Fibroblast of pulmonary artery (primary cell): Measurements from ENCODE around the gene HSPA12A.

Source experiments
- DNase-seq: peaks from one replicate; pipeline ENCODE4 v3.0.0-alpha.2; 2010; ENCODE audit warnings: low read depth
- H3K4me3 ChIP-seq: replicated peaks from 2 replicates; pipeline ENCODE4 v1.5.1; 2011; ENCODE audit warnings: low read depth, mild to moderate bottlenecking, control low read depth, low read length, moderate library complexity
- TF ChIP-seq, protein P1 (sequence below): IDR thresholded peaks from 2 replicates; pipeline ENCODE4 v1.5.1; 2011; ENCODE audit warnings: mild to moderate bottlenecking, control low read depth, low read length, inconsistent platforms; ENCODE audit errors: missing control alignments

HSPA12A gene

DNA sequence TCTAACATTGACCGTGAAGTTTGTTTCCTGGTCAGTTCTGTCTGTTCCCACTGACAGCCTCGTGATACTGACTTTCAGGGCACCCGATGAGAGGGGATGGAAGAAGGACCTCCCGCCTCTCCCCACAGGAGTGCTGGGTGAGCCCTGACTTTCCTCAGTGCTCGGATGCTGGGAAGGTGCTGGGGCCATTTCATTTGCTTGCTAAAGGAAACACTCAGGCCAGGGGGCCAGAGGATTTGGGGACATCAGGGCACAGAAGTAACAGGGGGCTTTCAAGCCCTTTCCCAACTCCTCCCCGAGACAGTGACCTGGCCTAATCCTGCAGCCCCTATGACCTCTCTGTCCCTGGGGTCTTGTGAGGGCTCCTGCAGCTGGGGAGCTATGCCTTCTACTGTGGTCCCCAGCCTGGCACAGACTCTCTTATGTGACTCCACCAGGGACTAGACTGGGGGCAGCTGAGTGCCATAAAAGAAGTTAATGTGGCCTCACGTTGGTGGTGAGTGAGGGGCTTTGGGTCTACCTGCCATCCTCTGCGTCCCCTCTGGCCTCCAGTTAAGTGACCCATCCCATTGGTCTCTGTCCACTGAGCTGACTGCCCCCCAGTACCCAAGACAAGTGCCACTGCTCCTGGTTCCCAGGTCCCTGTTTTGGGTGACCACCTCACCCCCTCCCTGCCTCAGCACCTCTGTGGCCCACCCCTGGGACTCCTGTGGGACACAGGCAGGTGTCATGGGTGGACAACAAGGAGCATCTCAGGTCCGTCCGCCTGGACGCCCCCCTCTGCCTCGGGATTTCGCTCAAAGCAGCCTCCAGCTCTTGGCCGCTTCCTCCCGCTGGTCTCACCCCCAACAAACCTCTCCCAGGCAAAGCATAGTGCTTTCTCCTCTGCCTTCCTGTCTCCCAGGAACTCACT is 33.4 kb upstream of the HSPA12A start:
- no peak overlapping the region for H3K4me3 ChIP-seq
- no peak for DNase-seq
- TF ChIP-seq, protein P1, sequence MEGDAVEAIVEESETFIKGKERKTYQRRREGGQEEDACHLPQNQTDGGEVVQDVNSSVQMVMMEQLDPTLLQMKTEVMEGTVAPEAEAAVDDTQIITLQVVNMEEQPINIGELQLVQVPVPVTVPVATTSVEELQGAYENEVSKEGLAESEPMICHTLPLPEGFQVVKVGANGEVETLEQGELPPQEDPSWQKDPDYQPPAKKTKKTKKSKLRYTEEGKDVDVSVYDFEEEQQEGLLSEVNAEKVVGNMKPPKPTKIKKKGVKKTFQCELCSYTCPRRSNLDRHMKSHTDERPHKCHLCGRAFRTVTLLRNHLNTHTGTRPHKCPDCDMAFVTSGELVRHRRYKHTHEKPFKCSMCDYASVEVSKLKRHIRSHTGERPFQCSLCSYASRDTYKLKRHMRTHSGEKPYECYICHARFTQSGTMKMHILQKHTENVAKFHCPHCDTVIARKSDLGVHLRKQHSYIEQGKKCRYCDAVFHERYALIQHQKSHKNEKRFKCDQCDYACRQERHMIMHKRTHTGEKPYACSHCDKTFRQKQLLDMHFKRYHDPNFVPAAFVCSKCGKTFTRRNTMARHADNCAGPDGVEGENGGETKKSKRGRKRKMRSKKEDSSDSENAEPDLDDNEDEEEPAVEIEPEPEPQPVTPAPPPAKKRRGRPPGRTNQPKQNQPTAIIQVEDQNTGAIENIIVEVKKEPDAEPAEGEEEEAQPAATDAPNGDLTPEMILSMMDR: no peak

DNA sequence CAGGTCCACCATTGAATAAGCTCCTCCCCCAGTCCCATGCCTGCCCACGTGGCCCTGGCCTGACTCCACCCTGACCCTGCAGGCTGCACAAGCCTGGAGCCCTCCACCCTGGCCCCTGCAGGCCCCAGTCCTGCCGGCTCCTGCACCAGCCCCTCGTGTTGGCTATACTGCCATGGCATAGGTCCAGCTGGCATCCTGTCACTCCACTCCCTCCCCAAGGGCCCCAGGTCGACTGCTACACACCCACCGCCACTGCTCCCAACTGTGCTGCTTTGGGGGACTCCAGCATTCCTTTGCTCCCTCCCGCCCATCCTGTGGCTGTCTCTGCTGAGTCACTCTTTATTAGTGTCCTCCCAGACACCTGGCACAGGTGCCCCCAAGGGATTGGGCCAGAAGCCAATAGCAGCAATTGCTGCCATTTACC is 32.4 kb upstream of the HSPA12A start:
- DNase-seq: no peak
- TF ChIP-seq, protein P1: no peak
- H3K4me3 ChIP-seq: no peak overlapping the region

- TF ChIP-seq, protein P1: no peak
- DNase-seq: no peak
- no peak overlapping the region for H3K4me3 ChIP-seq
These were observed 30.7 kb upstream of the HSPA12A start for GRCh38 chr10:116772909-116773705.

- no peak for DNase-seq
- no peak overlapping the region for H3K4me3 ChIP-seq
- TF ChIP-seq, protein P1: no peak
These were observed 29.7 kb upstream of the HSPA12A start for GRCh38 chr10:116771959-116772585.

GRCh38 chr10:116771101-116771958 is 29.0 kb upstream of the HSPA12A start:
- no peak overlapping the region for H3K4me3 ChIP-seq
- DNase-seq: peak; percentile 95
- TF ChIP-seq, protein P1: no peak

DNA sequence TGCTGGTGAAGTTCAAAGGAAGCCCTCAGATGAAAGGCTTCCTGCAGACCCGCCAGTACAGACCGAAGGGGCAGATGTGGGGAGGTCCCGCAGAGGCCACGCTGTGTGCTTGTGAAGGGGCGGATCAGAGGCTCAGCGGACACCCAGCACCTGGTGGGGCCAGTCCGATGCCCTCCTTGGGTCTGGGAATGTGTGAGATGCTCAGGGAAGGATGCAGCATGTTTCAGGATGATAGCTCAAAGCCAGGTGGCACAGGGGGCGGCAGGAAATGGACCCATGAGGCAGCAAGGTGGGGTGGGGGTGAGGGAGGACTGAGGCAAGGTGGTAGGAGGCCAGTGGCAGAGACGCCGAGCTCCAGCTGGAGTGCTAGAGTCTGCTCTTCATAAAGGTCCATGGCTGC is 27.9 kb upstream of the HSPA12A start:
- H3K4me3 ChIP-seq: no peak overlapping the region
- DNase-seq: no peak
- TF ChIP-seq, protein P1: no peak
